ENCODE measurements around the gene TMEM30B. TPM values are rescaled to one million over a fixed set of nuclear protein-coding genes. Genes with fewer than 3 reads are reported as not detected.

Gene TMEM30B
- not detected in 2 replicates for polyA plus RNA-seq

GRCh38 chr14:61281186-61281947 is at the start of gene TMEM30B:
Gene TMEM30B (minus strand): TSS chr14:61281338. CDS start chr14:61281147, 191 bp downstream.

GRCh38 chr14:61321385-61322010 is 40.4 kb upstream of the TMEM30B start, which contains the start of gene PRKCH:
Gene PRKCH (plus strand): TSS chr14:61321579. CDS start chr14:61322102, 523 bp downstream.

Other genes with a start within 250 kb of the TMEM30B start
- 1.3 and 1.8 TPM in 2 replicates for gene PRKCH, start 40.2 kb upstream of the TMEM30B start, polyA plus RNA-seq